Measurements from ENCODE around the gene EXD2. TPM values are rescaled to one million over a fixed set of nuclear protein-coding genes. Genes with fewer than 3 reads are reported as not detected.
"Not testable (repeated sequence)": the region's sequence is repeated elsewhere in the genome, so short reads cannot be mapped to it uniquely, and the experiment has no call there.

The EXD2 gene
- total RNA-seq, 1 donor from 2014 or later: 28.0 TPM

GRCh38 chr14:69275331-69275730 lies 84.0 kb downstream of the EXD2 start:
- no peak for DNase-seq (ENCODE audit: extremely low read depth, low read depth, low spot score)

GRCh38 chr14:69277356-69277755 lies 86.1 kb downstream of the EXD2 start:
- DNase-seq (ENCODE audit: extremely low read depth, low read depth, low spot score): not testable (repeated sequence)

GRCh38 chr14:69280746-69281291 lies 89.5 kb downstream of the EXD2 start:
- no peak for DNase-seq (ENCODE audit: extremely low read depth, low read depth, low spot score)

- no peak for DNase-seq (ENCODE audit: extremely low read depth, low read depth, low spot score)
These were observed 90.3 kb downstream of the EXD2 start for GRCh38 chr14:69281450-69282169.

GRCh38 chr14:69282448-69282847 lies 91.2 kb downstream of the EXD2 start:
- DNase-seq (ENCODE audit: extremely low read depth, low read depth, low spot score): no peak

GRCh38 chr14:69284170-69284569 lies 92.9 kb downstream of the EXD2 start:
- DNase-seq (ENCODE audit: extremely low read depth, low read depth, low spot score): no peak

- no peak for DNase-seq (ENCODE audit: extremely low read depth, low read depth, low spot score)
These were observed 94.5 kb downstream of the EXD2 start for GRCh38 chr14:69285661-69286255.

GRCh38 chr14:69287098-69288010 lies 96.1 kb downstream of the EXD2 start:
- no peak for DNase-seq (ENCODE audit: extremely low read depth, low read depth, low spot score)

- DNase-seq (ENCODE audit: extremely low read depth, low read depth, low spot score): no peak
These were observed 96.9 kb downstream of the EXD2 start for GRCh38 chr14:69288011-69288771.

- DNase-seq (ENCODE audit: extremely low read depth, low read depth, low spot score): no peak
These were observed 97.8 kb downstream of the EXD2 start for GRCh38 chr14:69288956-69289705.

- DNase-seq (ENCODE audit: extremely low read depth, low read depth, low spot score): no peak
These were observed 98.7 kb downstream of the EXD2 start for GRCh38 chr14:69289811-69290520.

- not testable (repeated sequence) for DNase-seq (ENCODE audit: extremely low read depth, low read depth, low spot score)
These were observed 99.6 kb downstream of the EXD2 start for GRCh38 chr14:69290881-69291280.

GRCh38 chr14:69291396-69291795 lies 100.1 kb downstream of the EXD2 start:
- no peak for DNase-seq (ENCODE audit: extremely low read depth, low read depth, low spot score)

- no peak for DNase-seq (ENCODE audit: extremely low read depth, low read depth, low spot score)
These were observed 100.7 kb downstream of the EXD2 start for GRCh38 chr14:69291891-69292561.

Other genes with a start within 250 kb of the EXD2 start
- 595 and 671 TPM in 2 replicates for gene ACTN1, start 212.2 kb upstream of the EXD2 start, total RNA-seq
- 20.3 and 37.4 TPM in 2 replicates for gene DCAF5, start 38.4 kb upstream of the EXD2 start, total RNA-seq
- 0.70 and 1.3 TPM in 2 replicates for gene GALNT16, start 68.7 kb downstream of the EXD2 start, total RNA-seq
- 124 and 128 TPM in 2 replicates for gene ERH, start 206.8 kb downstream of the EXD2 start, total RNA-seq
- gene SLC39A9, start 207.2 kb downstream of the EXD2 start, total RNA-seq: 57.2 and 66.7 TPM in 2 replicates